A549 (cell line): ENCODE measurements around the gene SNAPC2. TPM values are rescaled to one million over a fixed set of nuclear protein-coding genes. Genes with fewer than 3 reads are reported as not detected.

Source experiments
- ATAC-seq, 2 experiments: fragments of 200-7000 bp in 1 of 2; fragments of >200 bp in 1 of 2; cut with Nextera tagmentation in 1 of 2; cut with Tn5 transposase in 1 of 2; 3 replicates each; pipeline versions ENCODE4 v1.8.0 to v1.9.1; 2018 to 2020; ENCODE audit warnings: mild to moderate bottlenecking in 1 of 2, moderate library complexity in 1 of 2
- CTCF ChIA-PET: fragments of 300-600 bp; sonication (Branson Sonifier 250); formaldehyde crosslinking; extraction: SDS; loops from one replicate; lab custom pipeline; 2021; ENCODE audit warnings: antibody characterized with exemption, inconsistent platforms; lab: Yijun Ruan, JAX
- POLR2A ChIA-PET: fragments of 350-600 bp; formaldehyde crosslinking; extraction: SDS; loops from one replicate; lab custom pipeline; 2021; ENCODE audit warnings: antibody characterized with exemption, inconsistent platforms; lab: Yijun Ruan, JAX
- DNase-seq, 2 experiments: peaks; one replicate each; pipeline versions ENCODE4 v3.0.0 to v3.0.0-alpha.2; 2011 to 2016; ENCODE audit warnings: low read depth in 1 of 2, low spot score in 1 of 2
- FAIRE-seq: peaks from 2 replicates; lab custom pipeline; 2011; peaks lifted over from hg19 to GRCh38; lab: Jason Lieb, UNC
- H3K27ac ChIP-seq, 2 experiments: fragments of >200 bp; sonication (Bioruptor Twin); formaldehyde crosslinking; 3 replicates each; pipeline ENCODE4 v1.5.1; 2016 to 2017
- H3K4me1 ChIP-seq: fragments of >200 bp; sonication (Bioruptor Twin); formaldehyde crosslinking; 3 replicates; pipeline ENCODE4 v1.6.1; 2016
- H3K4me2 ChIP-seq: fragments of >200 bp; sonication (Bioruptor Twin); formaldehyde crosslinking; 3 replicates; pipeline ENCODE4 v1.6.1; 2016
- H3K4me3 ChIP-seq: fragments of >200 bp; sonication (Bioruptor Twin); formaldehyde crosslinking; 3 replicates; pipeline ENCODE4 v1.5.1; 2016
- H3K9me3 ChIP-seq: fragments of >200 bp; sonication (Bioruptor Twin); formaldehyde crosslinking; 3 replicates; pipeline ENCODE4 v1.6.1; 2016
- BHLHE40 ChIP-seq: IDR thresholded peaks from 2 replicates; pipeline ENCODE4 v1.6.1; 2012; ENCODE audit warnings: low read depth, low read length, inconsistent platforms
- CHD2 ChIP-seq: fragments of 150-350 bp; IDR thresholded peaks from 2 replicates; pipeline ENCODE4 v1.6.1; 2014; ENCODE audit warnings: low read length; ENCODE audit not compliant: partially characterized antibody
- CHD4 ChIP-seq: fragments of 200-600 bp; sonication (generic); IDR thresholded peaks from 2 replicates; pipeline ENCODE4 v1.6.1; 2016; ENCODE audit warnings: antibody characterized with exemption, mild to moderate bottlenecking, borderline replicate concordance
- EHMT2 ChIP-seq: fragments of 200-600 bp; sonication (generic); IDR thresholded peaks from 2 replicates; pipeline ENCODE4 v1.6.1; 2016; ENCODE audit warnings: antibody characterized with exemption, low read depth, mild to moderate bottlenecking, moderate library complexity
- ESRRA ChIP-seq: fragments of 150-350 bp; IDR thresholded peaks from 2 replicates; pipeline ENCODE4 v1.6.1; 2014; ENCODE audit warnings: mild to moderate bottlenecking, low read length, borderline replicate concordance
- FOSB ChIP-seq: fragments of 250-450 bp; sonication (Bioruptor Pico); IDR thresholded peaks from 2 replicates; pipeline ENCODE4 v1.5.0; 2020; ENCODE audit warnings: mild to moderate bottlenecking, moderate library complexity
- FOSL2 ChIP-seq, 2 experiments: fragments of 450-650 bp in 1 of 2; fragments of >200 bp in 1 of 2; sonication (Bioruptor Twin) in 1 of 2; formaldehyde crosslinking; IDR thresholded peaks; 2 replicates each; pipeline versions ENCODE4 v1.5.0 to v1.6.1; 2016 to 2020; ENCODE audit warnings: mild to moderate bottlenecking in 1 of 2, moderate library complexity in 1 of 2
- GATA3 ChIP-seq: IDR thresholded peaks from 2 replicates; pipeline ENCODE4 v1.6.1; 2012; ENCODE audit warnings: borderline replicate concordance
- HOXB13 ChIP-seq: fragments of 250-450 bp; sonication (Bioruptor Pico); IDR thresholded peaks from 2 replicates; pipeline ENCODE4 v1.5.0; 2020; ENCODE audit warnings: low read depth, mild to moderate bottlenecking, moderate library complexity
- MAZ ChIP-seq: fragments of 150-350 bp; IDR thresholded peaks from 2 replicates; pipeline ENCODE4 v1.6.1; 2014; ENCODE audit warnings: antibody characterized with exemption, low read depth, low read length, borderline replicate concordance
- MYC ChIP-seq: IDR thresholded peaks from 2 replicates; pipeline ENCODE4 v1.6.1; 2012; ENCODE audit warnings: mild to moderate bottlenecking, inconsistent platforms, low read length, improper control_type of control experiment, borderline replicate concordance
- NR3C1 ChIP-seq: fragments of >200 bp; sonication (Bioruptor Twin); formaldehyde crosslinking; IDR thresholded peaks from 3 replicates; pipeline ENCODE4 v1.6.1; 2017
- POLR2AphosphoS2 ChIP-seq: conservative IDR thresholded peaks from 2 replicates; pipeline ENCODE4 v1.6.1; 2012; ENCODE audit warnings: low read length, improper control_type of control experiment, inconsistent platforms
- RCOR1 ChIP-seq: fragments of 150-350 bp; IDR thresholded peaks from 2 replicates; pipeline ENCODE4 v1.6.1; 2014; ENCODE audit warnings: antibody characterized with exemption, low read length, low read depth
- TP53 ChIP-seq: fragments of 250-450 bp; sonication (Bioruptor Pico); IDR thresholded peaks from 2 replicates; pipeline ENCODE4 v1.5.0; 2021; ENCODE audit warnings: mild to moderate bottlenecking, moderate library complexity
- ZC3H11A ChIP-seq: fragments of 450-650 bp; IDR thresholded peaks from 2 replicates; pipeline ENCODE4 v1.6.1; 2014; ENCODE audit warnings: antibody characterized with exemption, mild to moderate bottlenecking
- ZFP36 ChIP-seq: fragments of 450-650 bp; IDR thresholded peaks from 2 replicates; pipeline ENCODE4 v1.6.1; 2014; ENCODE audit warnings: borderline replicate concordance; ENCODE audit not compliant: partially characterized antibody
- WGBS: methylation state at CpG from one replicate; pipeline ENCODE4 v1.1.6; 2017; ENCODE audit errors: missing lambda C conversion rate; 5-methylcytosine and 5-hydroxymethylcytosine counted together
- polyA plus RNA-seq, 4 experiments: library from polyadenylated mRNA; depleted of rRNA in 3 of 4; stranded (reverse); fragments of >200 nt; fragmentation: RNase III in 1 of 4; extraction: RNeasy Plus Mini Kit Qiagen cat#74134 plus additional on column Dnase treatment in 1 of 4; gene quantifications; 2 replicates in 3 of 4; 3 replicates in 1 of 4; pipeline ENCODE4 v1.2.3, GENCODE V29; 2011 to 2017
- TF ChIP-seq, protein P1 (sequence below): fragments of >200 bp; sonication (Bioruptor Twin); formaldehyde crosslinking; IDR thresholded peaks from 3 replicates; pipeline ENCODE4 v1.6.1; 2016
- TF ChIP-seq, protein P2 (sequence below): fragments of 250-450 bp; sonication (Bioruptor Pico); IDR thresholded peaks from 2 replicates; pipeline ENCODE4 v1.5.0; 2020; ENCODE audit warnings: low read depth, mild to moderate bottlenecking, moderate library complexity
- TF ChIP-seq, protein P3 (sequence below): fragments of 200-600 bp; sonication (generic); IDR thresholded peaks from 2 replicates; pipeline ENCODE4 v1.6.1; 2016; ENCODE audit warnings: antibody characterized with exemption, mild to moderate bottlenecking, moderate library complexity
- TF ChIP-seq, protein P4 (sequence below): IDR thresholded peaks from 2 replicates; pipeline ENCODE4 v1.6.1; 2012

The SNAPC2 gene
- polyA plus RNA-seq, 2 of the 4 experiments (the other 2 are of a cell fraction) = 9.2 to 13.8 TPM

- no peak for TF ChIP-seq ESRRA
- TF ChIP-seq, protein P1, sequence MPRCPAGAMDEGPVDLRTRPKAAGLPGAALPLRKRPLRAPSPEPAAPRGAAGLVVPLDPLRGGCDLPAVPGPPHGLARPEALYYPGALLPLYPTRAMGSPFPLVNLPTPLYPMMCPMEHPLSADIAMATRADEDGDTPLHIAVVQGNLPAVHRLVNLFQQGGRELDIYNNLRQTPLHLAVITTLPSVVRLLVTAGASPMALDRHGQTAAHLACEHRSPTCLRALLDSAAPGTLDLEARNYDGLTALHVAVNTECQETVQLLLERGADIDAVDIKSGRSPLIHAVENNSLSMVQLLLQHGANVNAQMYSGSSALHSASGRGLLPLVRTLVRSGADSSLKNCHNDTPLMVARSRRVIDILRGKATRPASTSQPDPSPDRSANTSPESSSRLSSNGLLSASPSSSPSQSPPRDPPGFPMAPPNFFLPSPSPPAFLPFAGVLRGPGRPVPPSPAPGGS = no peak
- TF ChIP-seq, all 56 proteins: peak for 0
These were observed 6.0 kb upstream of the SNAPC2 start (continued) for GRCh38 chr19:7914099-7914498.

- Histone ChIP-seq H3K4me1 (peaks cover 11% of the 10 kb centered on the region), H3K4me2 (no peak within 1 kb of the TSS), H3K9me3 (no peaks in the 10 kb centered on the region)
- ATAC-seq (no peak), FAIRE-seq (no peak)
- TF ChIP-seq, protein P2, sequence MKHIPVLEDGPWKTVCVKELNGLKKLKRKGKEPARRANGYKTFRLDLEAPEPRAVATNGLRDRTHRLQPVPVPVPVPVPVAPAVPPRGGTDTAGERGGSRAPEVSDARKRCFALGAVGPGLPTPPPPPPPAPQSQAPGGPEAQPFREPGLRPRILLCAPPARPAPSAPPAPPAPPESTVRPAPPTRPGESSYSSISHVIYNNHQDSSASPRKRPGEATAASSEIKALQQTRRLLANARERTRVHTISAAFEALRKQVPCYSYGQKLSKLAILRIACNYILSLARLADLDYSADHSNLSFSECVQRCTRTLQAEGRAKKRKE (CRISPR knock-in tag) = no peak
- TF ChIP-seq NR3C1 (no peak), CHD2 (no peak), RCOR1 (no peak), FOSL2 (IDR thresholded peaks at IDR 0.05) (no peak), FOSL2 (CRISPR knock-in tag; IDR thresholded peaks at IDR 0.05) (no peak), BHLHE40 (no peak), POLR2AphosphoS2 (no peak), ZC3H11A (no peak)
- TF ChIP-seq, all 56 proteins: peak for 0
- DNase-seq = no peak
- Histone ChIP-seq H3K4me3 (no peak within 1 kb of the TSS), H3K27ac (no peak within 1 kb of the TSS)
- 72% methylated on average over 7 of the region's 12 CpGs for WGBS
- CTCF ChIA-PET = interaction anchor here (1.3 kb wide), 1 partner anchor 11 kb away, joined by 4 read pairs; the partner anchor contains the start of gene MAP2K7
- POLR2A ChIA-PET = interaction anchor here (1.8 kb wide), 1 partner anchor 11 kb away, joined by 4 read pairs; no protein-coding TSS in a partner anchor
These were observed 5.5 kb upstream of the SNAPC2 start, which contains the start of gene TGFBR3L for GRCh38 chr19:7914598-7915045. Gene TGFBR3L (plus strand): TSS chr19:7914830.

- 92% methylated on average over 14 of the region's 24 CpGs for WGBS
- ChIA-PET POLR2A (interaction anchor here (1.8 kb wide), 1 partner anchor 12 kb away, joined by 4 read pairs; no protein-coding TSS in a partner anchor), CTCF (interaction anchor here (0.6 to 2.3 kb wide), 5 partner anchors 9 to 61 kb away, joined by 3 to 7 read pairs (median 3); partner anchors contain the start of gene MAP2K7)
- H3K9me3 ChIP-seq = no peaks in the 10 kb centered on the region
- peak overlapping the region in 1 of 2 experiments; percentile 90; a peak in 2 of 6 replicates for H3K27ac ChIP-seq
- H3K4me1 ChIP-seq = peaks cover 13% of the 10 kb centered on the region
- no peak for DNase-seq
- no peak for TF ChIP-seq ESRRA
- no peak for TF ChIP-seq EHMT2
- TF ChIP-seq FOSB = no peak
- TF ChIP-seq ZFP36 = no peak
- TF ChIP-seq MAZ = no peak
- TF ChIP-seq GATA3 = no peak
- TF ChIP-seq CHD4 = no peak
- no peak for TF ChIP-seq TP53 (CRISPR knock-in tag)
- TF ChIP-seq HOXB13 (CRISPR knock-in tag) = no peak
- no peak for TF ChIP-seq MYC
- TF ChIP-seq, protein P3, sequence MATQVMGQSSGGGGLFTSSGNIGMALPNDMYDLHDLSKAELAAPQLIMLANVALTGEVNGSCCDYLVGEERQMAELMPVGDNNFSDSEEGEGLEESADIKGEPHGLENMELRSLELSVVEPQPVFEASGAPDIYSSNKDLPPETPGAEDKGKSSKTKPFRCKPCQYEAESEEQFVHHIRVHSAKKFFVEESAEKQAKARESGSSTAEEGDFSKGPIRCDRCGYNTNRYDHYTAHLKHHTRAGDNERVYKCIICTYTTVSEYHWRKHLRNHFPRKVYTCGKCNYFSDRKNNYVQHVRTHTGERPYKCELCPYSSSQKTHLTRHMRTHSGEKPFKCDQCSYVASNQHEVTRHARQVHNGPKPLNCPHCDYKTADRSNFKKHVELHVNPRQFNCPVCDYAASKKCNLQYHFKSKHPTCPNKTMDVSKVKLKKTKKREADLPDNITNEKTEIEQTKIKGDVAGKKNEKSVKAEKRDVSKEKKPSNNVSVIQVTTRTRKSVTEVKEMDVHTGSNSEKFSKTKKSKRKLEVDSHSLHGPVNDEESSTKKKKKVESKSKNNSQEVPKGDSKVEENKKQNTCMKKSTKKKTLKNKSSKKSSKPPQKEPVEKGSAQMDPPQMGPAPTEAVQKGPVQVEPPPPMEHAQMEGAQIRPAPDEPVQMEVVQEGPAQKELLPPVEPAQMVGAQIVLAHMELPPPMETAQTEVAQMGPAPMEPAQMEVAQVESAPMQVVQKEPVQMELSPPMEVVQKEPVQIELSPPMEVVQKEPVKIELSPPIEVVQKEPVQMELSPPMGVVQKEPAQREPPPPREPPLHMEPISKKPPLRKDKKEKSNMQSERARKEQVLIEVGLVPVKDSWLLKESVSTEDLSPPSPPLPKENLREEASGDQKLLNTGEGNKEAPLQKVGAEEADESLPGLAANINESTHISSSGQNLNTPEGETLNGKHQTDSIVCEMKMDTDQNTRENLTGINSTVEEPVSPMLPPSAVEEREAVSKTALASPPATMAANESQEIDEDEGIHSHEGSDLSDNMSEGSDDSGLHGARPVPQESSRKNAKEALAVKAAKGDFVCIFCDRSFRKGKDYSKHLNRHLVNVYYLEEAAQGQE = no peak
- TF ChIP-seq, protein P4, sequence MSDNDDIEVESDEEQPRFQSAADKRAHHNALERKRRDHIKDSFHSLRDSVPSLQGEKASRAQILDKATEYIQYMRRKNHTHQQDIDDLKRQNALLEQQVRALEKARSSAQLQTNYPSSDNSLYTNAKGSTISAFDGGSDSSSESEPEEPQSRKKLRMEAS = no peak
- no peak overlapping the region; the same call in 2 of the 3 replicates for H3K4me3 ChIP-seq
- no peak for ATAC-seq
- H3K4me2 ChIP-seq = peak overlapping the region; percentile 87; the same call in 2 of the 3 replicates
- FAIRE-seq = no peak
These were observed 4.7 kb upstream of the SNAPC2 start for GRCh38 chr19:7915250-7916102.
